HG02840 (cell line): ENCODE results near the gene RCAN2.
"Not testable (repeated sequence)": the region's sequence is repeated elsewhere in the genome, so short reads cannot be mapped to it uniquely, and the experiment has no call there.

Experiments
- ATAC-seq: cut with Tn5 transposase; IDR thresholded peaks from one replicate; pipeline ENCODE4 v1.9.1; 2021; ENCODE audit warnings: mild to moderate bottlenecking, moderate library complexity, moderate number of reproducible peaks; ENCODE audit not compliant: unreplicated experiment, low FRiP score

RCAN2 gene

GRCh38 chr6:46444772-46445454 lies 46.3 kb downstream of the RCAN2 start:
- no peak for ATAC-seq

GRCh38 chr6:46443623-46444022 lies 47.6 kb downstream of the RCAN2 start:
- ATAC-seq, result no peak

GRCh38 chr6:46440641-46441040 lies 50.6 kb downstream of the RCAN2 start:
- ATAC-seq, result no peak

GRCh38 chr6:46440141-46440540 lies 51.1 kb downstream of the RCAN2 start:
- ATAC-seq, result no peak

GRCh38 chr6:46438245-46438644 lies 53.0 kb downstream of the RCAN2 start:
- no peak for ATAC-seq

GRCh38 chr6:46437671-46438221 lies 53.5 kb downstream of the RCAN2 start:
- no peak for ATAC-seq

- ATAC-seq, result no peak
Observed at GRCh38 chr6:46422619-46423018, 68.6 kb downstream of the RCAN2 start.

- ATAC-seq, result no peak
Observed at GRCh38 chr6:46421939-46422338, 69.3 kb downstream of the RCAN2 start.

- ATAC-seq, result no peak
Observed at GRCh38 chr6:46420921-46421638, 70.2 kb downstream of the RCAN2 start.

GRCh38 chr6:46419576-46420002 lies 71.7 kb downstream of the RCAN2 start:
- ATAC-seq, result no peak

- no peak for ATAC-seq
Observed at GRCh38 chr6:46414398-46414797, 76.9 kb downstream of the RCAN2 start.

GRCh38 chr6:46412662-46413061 lies 78.6 kb downstream of the RCAN2 start:
- ATAC-seq, result no peak

- ATAC-seq, result no peak
Observed at GRCh38 chr6:46411456-46412197, 79.6 kb downstream of the RCAN2 start.

- no peak for ATAC-seq
Observed at GRCh38 chr6:46410334-46410953, 80.8 kb downstream of the RCAN2 start.

GRCh38 chr6:46407776-46408530 lies 83.3 kb downstream of the RCAN2 start:
- no peak for ATAC-seq

- no peak for ATAC-seq
Observed at GRCh38 chr6:46407246-46407645, 84.0 kb downstream of the RCAN2 start.

GRCh38 chr6:46405620-46406180 lies 85.5 kb downstream of the RCAN2 start:
- not testable (repeated sequence) for ATAC-seq

GRCh38 chr6:46400898-46401297 lies 90.4 kb downstream of the RCAN2 start:
- no peak for ATAC-seq

GRCh38 chr6:46395530-46395929 lies 95.7 kb downstream of the RCAN2 start:
- no peak for ATAC-seq

- ATAC-seq, result no peak
Observed at GRCh38 chr6:46393940-46394337, 97.3 kb downstream of the RCAN2 start.
